SK-N-SH treated with all-trans-retinoic acid at 6 μM for 48 hours (cell line): ENCODE measurements around the gene ORM2.

ENCODE experiments used
- ATAC-seq: fragments of 200-7000 bp; cut with Tn5 transposase; 3 replicates; pipeline ENCODE4 v1.9.1; 2020; ENCODE audit warnings: mild to moderate bottlenecking, moderate library complexity
- ARNTL ChIP-seq: fragments of 450-650 bp; formaldehyde crosslinking; IDR thresholded peaks from 2 replicates; pipeline ENCODE4 v1.5.0; 2020; ENCODE audit warnings: low read depth, mild to moderate bottlenecking, moderate library complexity, borderline replicate concordance
- BACH2 ChIP-seq: fragments of 250-450 bp; sonication (Bioruptor Pico); IDR thresholded peaks from 2 replicates; pipeline ENCODE4 v1.9.0; 2021; ENCODE audit warnings: mild to moderate bottlenecking, borderline replicate concordance
- CSDC2 ChIP-seq: fragments of 250-450 bp; sonication (Bioruptor Pico); IDR thresholded peaks from 2 replicates; pipeline ENCODE4 v1.5.0; 2020; ENCODE audit warnings: mild to moderate bottlenecking, moderate library complexity
- CSRNP3 ChIP-seq: fragments of 250-450 bp; sonication (Bioruptor Pico); IDR thresholded peaks from 2 replicates; pipeline ENCODE4 v1.5.1; 2021; ENCODE audit warnings: mild to moderate bottlenecking, moderate library complexity
- ESRRG ChIP-seq: fragments of 250-450 bp; sonication (Bioruptor Pico); IDR thresholded peaks from 2 replicates; pipeline ENCODE4 v1.6.1; 2021; ENCODE audit warnings: mild to moderate bottlenecking
- GLIS3 ChIP-seq: fragments of 250-450 bp; sonication (Bioruptor Pico); IDR thresholded peaks from 2 replicates; pipeline ENCODE4 v1.5.0; 2020; ENCODE audit warnings: mild to moderate bottlenecking, moderate library complexity
- ISL1 ChIP-seq: fragments of 250-450 bp; sonication (Bioruptor Pico); IDR thresholded peaks from 2 replicates; pipeline ENCODE4 v2.1.2; 2022; ENCODE audit warnings: mild to moderate bottlenecking, moderate library complexity
- POU6F1 ChIP-seq: fragments of 250-450 bp; sonication (Bioruptor Pico); IDR thresholded peaks from 2 replicates; pipeline ENCODE4 v1.8.0; 2021; ENCODE audit warnings: low read depth, mild to moderate bottlenecking, moderate library complexity, borderline replicate concordance
- PPARA ChIP-seq: fragments of 250-450 bp; sonication (Bioruptor Pico); IDR thresholded peaks from 2 replicates; pipeline ENCODE4 v1.5.0; 2020; ENCODE audit warnings: mild to moderate bottlenecking, borderline replicate concordance
- RARB ChIP-seq: fragments of 250-450 bp; sonication (Bioruptor Pico); IDR thresholded peaks from 2 replicates; pipeline ENCODE4 v1.8.0; 2021; ENCODE audit warnings: mild to moderate bottlenecking, moderate library complexity
- SNAI2 ChIP-seq: fragments of 250-450 bp; sonication (Bioruptor Pico); IDR thresholded peaks from 2 replicates; pipeline ENCODE4 v1.5.0; 2020; ENCODE audit warnings: mild to moderate bottlenecking, moderate library complexity
- TCF4 ChIP-seq: fragments of 250-450 bp; sonication (Bioruptor Pico); IDR thresholded peaks from 2 replicates; pipeline ENCODE4 v1.8.0; 2021; ENCODE audit warnings: mild to moderate bottlenecking, moderate library complexity, borderline replicate concordance
- TOX ChIP-seq: fragments of 250-450 bp; sonication (Bioruptor Pico); IDR thresholded peaks from 2 replicates; pipeline ENCODE4 v1.8.0; 2021; ENCODE audit warnings: mild to moderate bottlenecking, moderate library complexity, borderline replicate concordance
- TSHZ2 ChIP-seq: fragments of 250-450 bp; sonication (Bioruptor Pico); IDR thresholded peaks from 2 replicates; pipeline ENCODE4 v1.5.0; 2020; ENCODE audit warnings: mild to moderate bottlenecking, moderate library complexity
- ZC3H10 ChIP-seq: fragments of 250-450 bp; sonication (Bioruptor Pico); IDR thresholded peaks from 2 replicates; pipeline ENCODE4 v1.5.1; 2021; ENCODE audit warnings: mild to moderate bottlenecking, moderate library complexity
- ZFP3 ChIP-seq: fragments of 250-450 bp; sonication (Bioruptor Pico); IDR thresholded peaks from 2 replicates; pipeline ENCODE4 v1.5.0; 2020; ENCODE audit warnings: mild to moderate bottlenecking, moderate library complexity
- ZNF565 ChIP-seq: fragments of 450-650 bp; formaldehyde crosslinking; conservative IDR thresholded peaks from 2 replicates; pipeline ENCODE4 v1.5.0; 2020; ENCODE audit warnings: low read depth, mild to moderate bottlenecking, moderate library complexity
- ZNF70 ChIP-seq: fragments of 450-650 bp; formaldehyde crosslinking; IDR thresholded peaks from 2 replicates; pipeline ENCODE4 v1.5.0; 2020; ENCODE audit warnings: mild to moderate bottlenecking, moderate library complexity
- ZNF8 ChIP-seq: fragments of 450-650 bp; formaldehyde crosslinking; IDR thresholded peaks from 2 replicates; pipeline ENCODE4 v1.5.0; 2020; ENCODE audit warnings: mild to moderate bottlenecking, moderate library complexity

Gene ORM2

GRCh38 chr9:114335745-114336144 is 6.1 kb downstream of the ORM2 start:
- no peak for ATAC-seq
- TF ChIP-seq ESRRG (CRISPR knock-in tag), result no peak
- no peak for TF ChIP-seq SNAI2 (CRISPR knock-in tag)
- TF ChIP-seq CSDC2 (CRISPR knock-in tag), result no peak
- TF ChIP-seq BACH2 (CRISPR knock-in tag), result no peak
- no peak for TF ChIP-seq ZFP3 (CRISPR knock-in tag)
- no peak for TF ChIP-seq TSHZ2
- TF ChIP-seq TCF4 (CRISPR knock-in tag), result no peak
- no peak for TF ChIP-seq ISL1 (CRISPR knock-in tag)
- TF ChIP-seq ZNF70 (CRISPR knock-in tag), result no peak
- no peak for TF ChIP-seq GLIS3 (CRISPR knock-in tag)
- TF ChIP-seq ARNTL (CRISPR knock-in tag), result no peak
- TF ChIP-seq TOX (CRISPR knock-in tag), result no peak
- TF ChIP-seq ZNF8 (CRISPR knock-in tag), result no peak
- no peak for TF ChIP-seq ZNF565 (CRISPR knock-in tag)

GRCh38 chr9:114336157-114336556 is 6.5 kb downstream of the ORM2 start:
- ATAC-seq, result no peak
- TF ChIP-seq CSDC2 (CRISPR knock-in tag), result no peak
- TF ChIP-seq RARB (CRISPR knock-in tag), result no peak
- TF ChIP-seq CSRNP3 (CRISPR knock-in tag), result no peak
- no peak for TF ChIP-seq ZC3H10
- TF ChIP-seq ZFP3 (CRISPR knock-in tag), result no peak
- TF ChIP-seq TOX (CRISPR knock-in tag), result no peak
- TF ChIP-seq ZNF565 (CRISPR knock-in tag), result no peak
- TF ChIP-seq BACH2 (CRISPR knock-in tag), result no peak
- no peak for TF ChIP-seq TCF4 (CRISPR knock-in tag)
- TF ChIP-seq TSHZ2, result no peak

- no peak for ATAC-seq
Measured at GRCh38 chr9:114336699-114337395, 7.2 kb downstream of the ORM2 start.

More at GRCh38 chr9:114336699-114337395, 7.2 kb downstream of the ORM2 start:
- TF ChIP-seq ESRRG (CRISPR knock-in tag) (no peak), ZNF70 (CRISPR knock-in tag) (no peak), POU6F1 (CRISPR knock-in tag) (no peak), CSDC2 (CRISPR knock-in tag) (no peak), PPARA (CRISPR knock-in tag) (no peak), TSHZ2 (no peak), RARB (CRISPR knock-in tag) (no peak), CSRNP3 (CRISPR knock-in tag) (no peak), TCF4 (CRISPR knock-in tag) (no peak)
